Fibroblast of lung (primary cell): ENCODE measurements around the gene CREBRF.

ENCODE experiments used
- CTCF ChIP-seq, 2 donors: IDR thresholded peaks in 1 of 2; conservative IDR thresholded peaks in 1 of 2; 1 replicate in 1 of 2; 2 replicates in 1 of 2; pipeline ENCODE4 v1.5.1; 2011 to 2012; ENCODE audit warnings: low read length in 2 of 2, control low read depth in 1 of 2, inconsistent platforms in 1 of 2, low read depth in 1 of 2, mild to moderate bottlenecking in 1 of 2
- EZH2 ChIP-seq: IDR thresholded peaks from 2 replicates; pipeline ENCODE4 v1.5.1; 2012; ENCODE audit warnings: low read length, control low read depth, mild to moderate bottlenecking; ENCODE audit errors: missing control alignments

DNA sequence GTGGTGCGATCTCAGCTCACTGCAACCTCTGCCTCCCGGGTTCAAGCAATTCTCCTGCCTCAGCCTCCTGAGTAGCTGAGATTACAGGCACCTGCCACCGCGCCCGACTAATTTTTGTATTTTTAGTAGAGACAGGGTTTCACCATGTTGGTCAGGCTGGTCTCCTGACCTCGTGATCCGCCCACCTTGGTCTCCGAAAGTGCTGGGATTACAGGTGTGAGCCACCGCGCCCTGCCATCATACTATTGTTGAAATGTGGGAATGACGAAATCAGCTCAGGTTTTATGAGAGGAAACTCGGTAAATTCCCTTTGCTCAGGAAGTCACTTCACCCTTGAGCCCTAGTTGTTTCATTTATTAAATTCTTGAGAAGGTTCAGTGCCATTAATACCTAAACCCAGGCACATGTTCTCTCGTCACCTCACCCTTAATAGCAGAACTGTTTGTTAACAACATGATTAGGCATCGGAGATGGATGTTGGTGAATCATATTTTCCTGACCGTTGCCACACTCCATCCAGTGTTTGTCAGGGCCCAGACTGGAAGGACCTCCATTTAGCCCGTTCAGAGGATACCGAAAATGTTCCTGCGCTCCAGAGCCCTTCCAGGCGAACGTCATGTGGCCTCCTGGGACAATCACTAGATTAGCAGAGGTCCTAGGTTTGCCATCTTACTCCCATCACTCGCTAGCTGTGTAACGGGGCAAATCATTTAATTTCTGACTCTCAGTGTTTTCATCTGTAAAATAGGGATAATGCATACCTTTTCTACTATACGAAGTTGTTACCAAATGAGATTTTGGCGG lies 20.0 kb upstream of the CREBRF start:
- TF ChIP-seq CTCF (conservative IDR thresholded peaks at IDR 0.05 in 1 of 2, IDR thresholded peaks at IDR 0.05 in 1 of 2; ENCODE audit: low read depth in 1 of 2, low read length in 2 of 2) (no peak), EZH2 (no peak)
